HUES6 (cell line): ENCODE measurements around the gene OPN1SW.

Experiments
- H3K27ac ChIP-seq: 2 replicates; pipeline ENCODE4 v1.7.0; 2013; ENCODE audit warnings: low read depth, mild to moderate bottlenecking, low read length, inconsistent platforms
- H3K27me3 ChIP-seq: 2 replicates; pipeline ENCODE4 v1.6.1; 2013; ENCODE audit warnings: low read length; ENCODE audit not compliant: control insufficient read depth, insufficient read depth
- H3K36me3 ChIP-seq: 2 replicates; pipeline ENCODE4 v1.6.1; 2013; ENCODE audit warnings: low read length; ENCODE audit not compliant: control insufficient read depth, insufficient read depth
- H3K4me1 ChIP-seq: 2 replicates; pipeline ENCODE4 v1.6.1; 2013; ENCODE audit warnings: low read length; ENCODE audit not compliant: control insufficient read depth, insufficient read depth
- H3K4me3 ChIP-seq: 2 replicates; pipeline ENCODE4 v1.5.1; 2013; ENCODE audit warnings: low read depth, low read length
- H3K9ac ChIP-seq: one replicate; pipeline ENCODE4 v1.6.1; 2013; ENCODE audit warnings: mild to moderate bottlenecking, low read length
- H3K9me3 ChIP-seq: 2 replicates; pipeline ENCODE4 v1.6.1; 2013; ENCODE audit warnings: low read depth, low read length; ENCODE audit not compliant: control insufficient read depth, insufficient read depth

OPN1SW gene

GRCh38 chr7:128741491-128741890, 34.1 kb downstream of the OPN1SW start:
- no peaks in the 10 kb centered on the region for H3K27me3 ChIP-seq
- H3K36me3 ChIP-seq: peaks cover 17% of the 10 kb centered on the region
- H3K9ac ChIP-seq: no peak overlapping the region
- H3K4me1 ChIP-seq: peaks cover 11% of the 10 kb centered on the region
- peak overlapping the region; percentile 88; the same call in 1 of the 2 replicates for H3K4me3 ChIP-seq
- H3K27ac ChIP-seq: no peak overlapping the region
- no peaks in the 10 kb centered on the region for H3K9me3 ChIP-seq

- Histone ChIP-seq H3K4me1 (peaks cover 11% of the 10 kb centered on the region), H3K9ac (no peak overlapping the region), H3K36me3 (peaks cover 16% of the 10 kb centered on the region), H3K27ac (no peak overlapping the region), H3K27me3 (no peaks in the 10 kb centered on the region), H3K4me3 (peak overlapping the region; percentile 88), H3K9me3 (no peaks in the 10 kb centered on the region)
Measured at GRCh38 chr7:128740996-128741395, 34.6 kb downstream of the OPN1SW start.

GRCh38 chr7:128739990-128740682, 35.5 kb downstream of the OPN1SW start:
- Histone ChIP-seq H3K36me3 (0 out of 2 replicates have a peak, but pooled peaks cover 8% of the 10 kb centered on the region), H3K9me3 (no peaks in the 10 kb centered on the region), H3K27ac (peak overlapping the region; percentile 75; the same call in 1 of the 2 replicates), H3K9ac (peak overlapping the region; percentile 92), H3K4me3 (peak overlapping the region; percentile 88), H3K4me1 (peaks cover 11% of the 10 kb centered on the region), H3K27me3 (no peaks in the 10 kb centered on the region)

GRCh38 chr7:128739048-128739962, 36.3 kb downstream of the OPN1SW start, which contains the start of gene CALU:
Gene CALU, plus strand, starts transcription at chr7:128739359. Its CDS starts 9,225 bp downstream, at chr7:128748584.
- Histone ChIP-seq H3K4me3 (peak within 1 kb of the TSS; percentile 88), H3K9ac (peak within 1 kb of the TSS; percentile 93), H3K9me3 (no peaks in the 10 kb centered on the region), H3K36me3 (0 out of 2 replicates have a peak, but pooled peaks cover 6% of the 10 kb centered on the region), H3K4me1 (peaks cover 11% of the 10 kb centered on the region), H3K27me3 (no peaks in the 10 kb centered on the region), H3K27ac (peak within 1 kb of the TSS; percentile 75)

DNA sequence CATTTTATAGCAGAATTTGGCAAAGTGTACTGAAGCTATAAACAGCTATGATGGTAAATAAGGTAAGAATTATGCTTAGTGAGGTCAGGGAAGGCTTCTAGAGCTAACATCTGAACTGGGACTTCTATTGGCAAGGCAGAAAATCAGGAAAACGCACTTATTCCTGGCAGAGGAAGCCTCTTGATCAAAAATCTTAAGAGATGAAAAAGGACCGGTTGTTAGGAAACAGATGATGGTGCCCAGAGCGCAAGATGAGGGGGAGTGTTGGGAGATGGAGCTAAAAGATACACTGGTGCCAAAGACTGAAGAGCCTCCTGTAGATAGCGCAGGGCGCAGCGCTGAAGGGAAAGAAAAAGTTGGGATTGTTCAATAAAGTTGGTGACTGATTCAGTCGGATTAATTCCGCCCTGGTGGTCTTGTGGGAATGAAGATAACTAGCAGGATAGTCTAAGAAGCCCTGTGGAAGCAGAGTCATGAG, 37.0 kb downstream of the OPN1SW start:
- Histone ChIP-seq H3K27ac (peak overlapping the region; percentile 50), H3K27me3 (no peaks in the 10 kb centered on the region), H3K4me3 (peak overlapping the region; percentile 88), H3K9ac (peak overlapping the region; percentile 93), H3K36me3 (0 out of 2 replicates have a peak, but pooled peaks cover 2% of the 10 kb centered on the region), H3K9me3 (no peaks in the 10 kb centered on the region), H3K4me1 (peaks cover 11% of the 10 kb centered on the region)

DNA sequence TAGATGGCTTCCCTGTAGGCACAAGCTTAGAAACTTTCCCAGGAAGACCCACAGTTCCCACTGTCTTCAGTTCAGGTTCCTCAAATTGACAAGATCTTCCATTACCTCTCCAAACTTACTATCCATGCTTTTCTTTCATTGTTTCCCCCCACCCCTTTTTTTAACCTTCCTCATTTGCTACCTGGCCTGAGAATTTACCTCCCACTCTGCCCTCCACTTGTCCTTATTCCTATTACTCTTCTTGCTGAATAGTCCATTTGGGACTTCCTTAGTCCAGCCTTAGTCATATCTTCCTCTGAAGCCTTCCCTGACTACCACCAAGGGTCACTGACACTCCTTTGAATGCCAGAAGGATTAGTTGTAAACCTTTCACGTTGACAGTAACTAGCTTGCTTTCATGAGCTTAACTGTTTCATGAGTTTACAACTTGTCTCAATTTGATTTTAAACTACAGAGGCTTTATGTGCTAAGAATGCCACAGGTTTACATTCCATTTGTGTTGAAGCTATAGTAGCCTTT, 37.7 kb downstream of the OPN1SW start:
- no peaks in the 10 kb centered on the region for H3K27me3 ChIP-seq
- 0 out of 2 replicates have a peak, but pooled peaks cover 2% of the 10 kb centered on the region for H3K36me3 ChIP-seq
- H3K9me3 ChIP-seq: no peaks in the 10 kb centered on the region
- peaks cover 11% of the 10 kb centered on the region for H3K4me1 ChIP-seq
- peak overlapping the region; percentile 88; the same call in 1 of the 2 replicates for H3K4me3 ChIP-seq
- no peak overlapping the region for H3K27ac ChIP-seq
- no peak overlapping the region for H3K9ac ChIP-seq

DNA sequence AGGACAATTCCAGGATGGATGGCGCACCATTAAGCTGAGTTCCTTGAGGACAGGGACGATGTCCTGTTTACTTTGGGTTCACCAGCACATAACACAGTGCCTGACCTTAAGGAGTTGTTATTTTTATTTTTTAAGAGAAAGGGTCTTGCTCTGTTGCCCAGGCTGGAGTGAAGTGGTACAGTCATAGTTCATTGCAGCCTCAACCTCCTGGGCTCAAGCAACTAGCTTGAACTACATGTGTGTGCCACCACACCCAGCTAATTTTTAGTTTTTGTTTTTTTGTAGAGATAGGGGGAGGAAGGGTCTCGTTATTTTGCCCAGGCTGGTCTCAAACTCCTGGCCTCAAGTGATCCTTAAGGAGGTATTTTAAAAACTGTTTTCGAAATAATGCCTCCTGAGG, 38.2 kb downstream of the OPN1SW start:
- Histone ChIP-seq H3K27ac (no peak overlapping the region), H3K9me3 (no peaks in the 10 kb centered on the region), H3K9ac (no peak overlapping the region), H3K36me3 (0 out of 2 replicates have a peak, but pooled peaks cover 2% of the 10 kb centered on the region), H3K27me3 (no peaks in the 10 kb centered on the region), H3K4me1 (peaks cover 11% of the 10 kb centered on the region), H3K4me3 (no peak overlapping the region)

DNA sequence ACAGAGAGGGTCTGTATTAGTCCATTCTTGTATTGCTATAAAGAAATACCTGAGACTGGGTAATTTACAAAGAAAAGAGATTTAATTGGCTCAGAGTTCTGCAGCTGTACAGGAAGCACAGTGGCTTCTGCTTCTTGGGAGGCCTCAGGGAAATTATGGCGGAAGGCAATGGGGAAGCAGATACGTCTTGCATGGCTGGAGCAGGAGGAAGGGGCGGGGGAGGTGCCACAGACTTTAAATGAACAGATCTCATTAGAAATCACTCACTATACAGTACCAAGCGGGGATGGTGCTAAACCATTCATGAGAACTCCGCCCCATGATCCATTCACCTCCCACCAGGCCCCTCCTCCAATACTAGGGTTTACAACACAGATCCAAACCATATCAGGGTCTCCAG, 40.2 kb downstream of the OPN1SW start:
- Histone ChIP-seq H3K4me1 (peaks cover 4% of the 10 kb centered on the region), H3K9ac (no peak overlapping the region), H3K27ac (no peak overlapping the region), H3K27me3 (no peaks in the 10 kb centered on the region), H3K36me3 (no peaks in the 10 kb centered on the region), H3K9me3 (no peaks in the 10 kb centered on the region), H3K4me3 (no peak overlapping the region)

- Histone ChIP-seq H3K27me3 (no peaks in the 10 kb centered on the region), H3K9ac (no peak overlapping the region), H3K4me1 (peaks cover 4% of the 10 kb centered on the region), H3K36me3 (no peaks in the 10 kb centered on the region), H3K4me3 (no peak overlapping the region), H3K9me3 (no peaks in the 10 kb centered on the region), H3K27ac (no peak overlapping the region)
Measured at GRCh38 chr7:128734890-128735289, 40.7 kb downstream of the OPN1SW start.

GRCh38 chr7:128733278-128733645, 42.3 kb downstream of the OPN1SW start:
- Histone ChIP-seq H3K36me3 (no peaks in the 10 kb centered on the region), H3K9ac (no peak overlapping the region), H3K4me3 (no peak overlapping the region), H3K9me3 (no peaks in the 10 kb centered on the region), H3K27me3 (no peaks in the 10 kb centered on the region), H3K27ac (no peak overlapping the region), H3K4me1 (peaks cover under 1% of the 10 kb centered on the region; the same call in 1 of the 2 replicates)
